ENCODE measurements around the gene SLX1A. TPM values are rescaled to one million over a fixed set of nuclear protein-coding genes. Genes with fewer than 3 reads are reported as not detected.
A peak's percentile ranks its signal among the peaks of the same experiment; 100 is the strongest.
"Not testable (repeated sequence)": the region's sequence is repeated elsewhere in the genome, so short reads cannot be mapped to it uniquely, and the experiment has no call there.

SLX1A gene
- total RNA-seq, result 10 to 100 TPM; 26.2 to 73.3 (median 63.7) TPM

DNA sequence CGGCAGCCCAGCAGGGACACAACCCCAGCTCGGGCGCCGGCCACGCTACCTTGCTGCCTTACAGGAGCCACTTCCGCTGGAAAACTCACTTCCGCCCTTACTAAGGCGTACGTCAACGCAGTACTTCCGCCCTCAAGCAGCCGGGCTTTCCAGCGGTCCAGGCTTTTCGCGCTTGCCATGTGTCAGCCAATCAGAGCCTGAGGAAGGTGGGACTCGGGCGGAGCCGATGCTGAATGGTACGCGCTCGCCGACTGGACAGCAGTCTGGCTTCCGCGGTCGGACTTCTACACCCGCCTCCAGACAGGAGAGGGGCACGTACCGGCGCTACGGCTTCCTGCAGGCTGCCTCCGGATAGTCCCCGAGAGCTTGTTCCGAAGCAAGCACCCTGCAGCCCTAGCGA is at the start of gene SLX1A, which contains the start of gene BOLA2B:
Gene SLX1A, plus strand, starts transcription at position 261 of the 400 bp plus-strand sequence. CDS start 210 bp downstream, outside the sequence.
Gene BOLA2B, minus strand, starts transcription at position 52 of the 400 bp plus-strand sequence. CDS start 71 bp downstream, outside the sequence.
- peak within 1 kb of the TSS in 1 of 3 donors; percentile 27 for H3K4me3 ChIP-seq (replicated peaks in 1 of 3)
- H3K9me3 ChIP-seq; H3K36me3 ChIP-seq; intact Hi-C loops (cut with DNase I); H3K27ac ChIP-seq; H3K4me1 ChIP-seq; DNase-seq; H3K27me3 ChIP-seq: not testable (repeated sequence)
- no CpG with 5 or more reads among the region's 34 CpGs for WGBS, 2 donors

DNA sequence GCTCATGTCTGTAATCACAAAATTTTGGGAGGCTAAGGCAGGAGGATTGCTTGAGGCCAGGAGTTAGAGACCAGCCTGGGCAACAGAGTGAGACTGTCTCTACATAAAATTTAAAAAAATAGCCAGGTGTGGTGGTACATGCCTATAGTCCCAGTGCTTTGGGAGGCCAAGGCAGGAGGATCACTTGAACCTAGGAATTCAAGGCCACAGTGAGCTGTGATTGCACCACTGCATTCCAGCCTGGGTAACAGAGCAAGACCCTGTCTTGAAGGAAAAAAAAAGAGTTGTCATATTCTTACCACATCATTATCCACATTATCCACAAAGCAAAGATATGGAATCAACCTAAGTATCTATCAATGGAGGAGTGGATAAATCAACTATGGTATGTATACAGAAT is 49.7 kb upstream of the SLX1A start:
- H3K4me1 ChIP-seq, result no peaks in the 10 kb centered on the region
- H3K27ac ChIP-seq, result no peak overlapping the region
- no peaks in the 10 kb centered on the region for H3K27me3 ChIP-seq
- no peak for TF ChIP-seq CTCF (IDR thresholded peaks at IDR 0.05)
- TF ChIP-seq POLR2A (IDR thresholded peaks at IDR 0.05), result no peak
- no peaks in the 10 kb centered on the region for H3K9me3 ChIP-seq
- DNase-seq, result no peak
- no peak overlapping the region for H3K4me3 ChIP-seq (replicated peaks in 1 of 3)
- intact Hi-C loops (cut with DNase I), result no loop called here
- no peaks in the 10 kb centered on the region for H3K36me3 ChIP-seq

- no peak for DNase-seq
- 88 to 90% methylated on average over 1 of the region's 1 CpG for WGBS, 2 donors
- no peaks in the 10 kb centered on the region for H3K9me3 ChIP-seq
- no peaks in the 10 kb centered on the region for H3K4me1 ChIP-seq
- no peaks in the 10 kb centered on the region for H3K36me3 ChIP-seq
- H3K27me3 ChIP-seq, result no peaks in the 10 kb centered on the region
- intact Hi-C loops (cut with DNase I), result no loop called here
- H3K27ac ChIP-seq, result no peak overlapping the region
- TF ChIP-seq CTCF (IDR thresholded peaks at IDR 0.05) (no peak), POLR2A (IDR thresholded peaks at IDR 0.05) (no peak)
- no peak overlapping the region for H3K4me3 ChIP-seq (replicated peaks in 1 of 3)
Measured at GRCh38 chr16:30144917-30145316, 48.8 kb upstream of the SLX1A start.

DNA sequence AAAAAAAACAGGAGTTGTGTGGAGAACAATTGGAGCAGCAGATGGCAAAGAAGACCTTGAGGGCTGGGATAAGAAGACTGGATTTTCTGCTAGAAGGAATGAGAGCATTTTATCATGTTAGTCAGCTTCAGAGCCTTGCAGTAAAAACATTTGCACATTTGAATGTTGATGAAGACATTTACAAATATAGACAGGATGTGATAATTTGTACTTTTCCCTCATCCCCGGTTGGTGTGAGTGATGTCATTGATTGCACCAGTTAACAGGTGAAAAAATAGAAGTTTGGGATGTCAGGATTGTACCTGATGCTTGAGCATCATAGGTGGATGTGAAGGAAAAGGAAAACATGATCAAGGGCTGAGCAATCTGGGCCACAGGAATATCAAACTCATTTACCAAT is 48.0 kb upstream of the SLX1A start:
- DNase-seq, result no peak
- Histone ChIP-seq H3K36me3 (no peaks in the 10 kb centered on the region), H3K4me3 (replicated peaks in 1 of 3) (no peak overlapping the region), H3K4me1 (no peaks in the 10 kb centered on the region), H3K27ac (no peak overlapping the region), H3K27me3 (no peaks in the 10 kb centered on the region), H3K9me3 (no peaks in the 10 kb centered on the region)
- intact Hi-C loops (cut with DNase I), result no loop called here
- TF ChIP-seq POLR2A (IDR thresholded peaks at IDR 0.05), result no peak
- TF ChIP-seq CTCF (IDR thresholded peaks at IDR 0.05), result no peak
- WGBS, 2 donors, result 67 to 81% methylated on average over 1 of the region's 1 CpG

GRCh38 chr16:30147843-30148510 is 45.7 kb upstream of the SLX1A start:
- H3K36me3 ChIP-seq, result no peaks in the 10 kb centered on the region
- intact Hi-C loops (cut with DNase I), result no loop called here
- 83 to 84% methylated on average over 3 of the region's 3 CpGs for WGBS, 2 donors
- TF ChIP-seq POLR2A (IDR thresholded peaks at IDR 0.05) (no peak), CTCF (IDR thresholded peaks at IDR 0.05) (no peak)
- no peak overlapping the region for H3K27ac ChIP-seq
- no peaks in the 10 kb centered on the region for H3K4me1 ChIP-seq
- DNase-seq, result no peak
- no peak overlapping the region for H3K4me3 ChIP-seq (replicated peaks in 1 of 3)
- H3K27me3 ChIP-seq, result no peaks in the 10 kb centered on the region
- H3K9me3 ChIP-seq, result no peaks in the 10 kb centered on the region

All from thyroid gland (tissue), 4 donors.